ENCODE data around the gene RAB22A. TPM values are rescaled to one million over a fixed set of nuclear protein-coding genes. Genes with fewer than 3 reads are reported as not detected.

RAB22A gene
- total RNA-seq, 1 experiment from 2014 or later, result 9.9 TPM

DNA sequence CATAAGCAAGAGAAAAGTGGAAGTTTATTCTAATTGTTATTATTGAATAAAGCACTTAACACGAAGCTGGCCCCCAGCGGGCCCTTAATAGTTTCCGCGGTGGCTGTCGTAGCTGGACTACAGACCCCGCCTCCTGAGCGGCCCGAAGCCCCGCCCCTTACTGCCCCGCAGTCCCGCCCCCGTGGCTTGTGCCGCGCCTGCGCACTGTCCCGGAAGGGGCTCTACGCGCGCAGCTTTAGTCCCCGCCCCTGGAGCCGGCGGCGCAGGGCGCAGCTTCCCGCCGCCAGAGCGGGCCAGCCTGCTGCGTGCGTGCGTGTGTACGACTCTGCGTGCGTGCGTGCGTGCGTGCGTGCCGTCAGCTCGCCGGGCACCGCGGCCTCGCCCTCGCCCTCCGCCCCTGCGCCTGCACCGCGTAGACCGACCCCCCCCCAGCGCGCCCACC is 79.4 kb downstream of the RAB22A start, which contains the start of gene VAPB:
TSS of gene VAPB (plus strand) at position 348 of the 442 bp plus-strand sequence. CDS start 231 bp downstream, outside the sequence.
- H2AFZ ChIP-seq (ENCODE audit: low read depth, low read length, poor library complexity, severe bottlenecking), result peak within 1 kb of the TSS; percentile 24
- H3K36me3 ChIP-seq (ENCODE audit: control insufficient read depth in 1 of 2, insufficient read depth in 2 of 2, low read length in 2 of 2), result peaks cover 11 to 17% of the 10 kb centered on the region in 2 experiments; a peak in 3 of 4 replicates
- POLR2A ChIA-PET, result interaction anchor here (0.8 to 1.0 kb wide), 4 partner anchors 11 to 17 kb away, joined by 3 to 4 read pairs (median 3); no protein-coding TSS in a partner anchor
- H4K20me1 ChIP-seq (ENCODE audit: insufficient read depth), result peaks cover 4% of the 10 kb centered on the region; the same call in 1 of the 2 replicates
- peak; percentile 91 for DNase-seq (ENCODE audit: low read depth, low spot score)
- H3K4me1 ChIP-seq (ENCODE audit: control insufficient read depth in 1 of 2, insufficient read depth in 2 of 2, low read length in 2 of 2), result peaks cover 14 to 15% of the 10 kb centered on the region in 2 experiments
- intact Hi-C loops (cut with micrococcal nuclease), result loop anchor here (2.0 kb wide), 1 partner anchor 78 kb away; no protein-coding TSS in a partner anchor
- peak within 1 kb of the TSS; percentile 88 to 92 for H3K4me3 ChIP-seq (replicated peaks in 1 of 2; ENCODE audit: low read depth in 1 of 2, low read length in 2 of 2)
- RAD21 ChIA-PET (ENCODE audit: low non-redundant PET in 1 of 2, low total read pairs in 2 of 2, uncharacterized antibody in 2 of 2, unreplicated experiment in 2 of 2), result interaction anchor here (0.6 to 0.7 kb wide), 2 partner anchors 862 to 895 kb away, joined by 3 to 4 read pairs; no protein-coding TSS in a partner anchor
- peak within 1 kb of the TSS; percentile 79 for H3K27ac ChIP-seq (ENCODE audit: low read depth, low read length)
- no TSS peak for BruUV-seq (replicated peaks)
- peak within 1 kb of the TSS; percentile 90 for H3K9ac ChIP-seq (ENCODE audit: low read length)
- H3K9me2 ChIP-seq (ENCODE audit: insufficient read depth), result no peaks in the 10 kb centered on the region
- ATAC-seq, result peak; percentile 99
- H3K27me3 ChIP-seq (ENCODE audit: insufficient read depth, low read length), result no peaks in the 10 kb centered on the region
- CTCF ChIA-PET, result interaction anchor here (1.5 kb wide), 1 partner anchor 153 kb away, joined by 3 read pairs; no protein-coding TSS in a partner anchor
- H3K79me2 ChIP-seq (ENCODE audit: insufficient read depth, low read length), result peaks cover 47% of the 10 kb centered on the region
- H3K4me2 ChIP-seq (ENCODE audit: low read length), result peak within 1 kb of the TSS; percentile 96
- no peaks in the 10 kb centered on the region for H3K9me3 ChIP-seq (ENCODE audit: control insufficient read depth in 1 of 2, insufficient read depth in 1 of 2, low read depth in 1 of 2, low read length in 2 of 2)
- no peak for TF ChIP-seq FOSL1 (IDR thresholded peaks at IDR 0.05; ENCODE audit: low read depth)
- 0 out of 2 replicates have a peak, but pooled peaks have one; percentile 58 for TF ChIP-seq EGR1 (IDR thresholded peaks at IDR 0.05; ENCODE audit: low read depth)
- TF ChIP-seq YY1 (IDR thresholded peaks at IDR 0.05; ENCODE audit: extremely low read depth, insufficient replicate concordance, low read depth, low read length), result no peak
- TF ChIP-seq, protein P1, sequence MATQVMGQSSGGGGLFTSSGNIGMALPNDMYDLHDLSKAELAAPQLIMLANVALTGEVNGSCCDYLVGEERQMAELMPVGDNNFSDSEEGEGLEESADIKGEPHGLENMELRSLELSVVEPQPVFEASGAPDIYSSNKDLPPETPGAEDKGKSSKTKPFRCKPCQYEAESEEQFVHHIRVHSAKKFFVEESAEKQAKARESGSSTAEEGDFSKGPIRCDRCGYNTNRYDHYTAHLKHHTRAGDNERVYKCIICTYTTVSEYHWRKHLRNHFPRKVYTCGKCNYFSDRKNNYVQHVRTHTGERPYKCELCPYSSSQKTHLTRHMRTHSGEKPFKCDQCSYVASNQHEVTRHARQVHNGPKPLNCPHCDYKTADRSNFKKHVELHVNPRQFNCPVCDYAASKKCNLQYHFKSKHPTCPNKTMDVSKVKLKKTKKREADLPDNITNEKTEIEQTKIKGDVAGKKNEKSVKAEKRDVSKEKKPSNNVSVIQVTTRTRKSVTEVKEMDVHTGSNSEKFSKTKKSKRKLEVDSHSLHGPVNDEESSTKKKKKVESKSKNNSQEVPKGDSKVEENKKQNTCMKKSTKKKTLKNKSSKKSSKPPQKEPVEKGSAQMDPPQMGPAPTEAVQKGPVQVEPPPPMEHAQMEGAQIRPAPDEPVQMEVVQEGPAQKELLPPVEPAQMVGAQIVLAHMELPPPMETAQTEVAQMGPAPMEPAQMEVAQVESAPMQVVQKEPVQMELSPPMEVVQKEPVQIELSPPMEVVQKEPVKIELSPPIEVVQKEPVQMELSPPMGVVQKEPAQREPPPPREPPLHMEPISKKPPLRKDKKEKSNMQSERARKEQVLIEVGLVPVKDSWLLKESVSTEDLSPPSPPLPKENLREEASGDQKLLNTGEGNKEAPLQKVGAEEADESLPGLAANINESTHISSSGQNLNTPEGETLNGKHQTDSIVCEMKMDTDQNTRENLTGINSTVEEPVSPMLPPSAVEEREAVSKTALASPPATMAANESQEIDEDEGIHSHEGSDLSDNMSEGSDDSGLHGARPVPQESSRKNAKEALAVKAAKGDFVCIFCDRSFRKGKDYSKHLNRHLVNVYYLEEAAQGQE (IDR thresholded peaks at IDR 0.05; ENCODE audit: low read depth), result no peak
- TF ChIP-seq, protein P2, sequence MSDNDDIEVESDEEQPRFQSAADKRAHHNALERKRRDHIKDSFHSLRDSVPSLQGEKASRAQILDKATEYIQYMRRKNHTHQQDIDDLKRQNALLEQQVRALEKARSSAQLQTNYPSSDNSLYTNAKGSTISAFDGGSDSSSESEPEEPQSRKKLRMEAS (IDR thresholded peaks at IDR 0.05), result peak; percentile 87; the same call in 1 of the 2 replicates
- TF ChIP-seq SP1 (IDR thresholded peaks at IDR 0.05; ENCODE audit: low read depth), result no peak
- TF ChIP-seq CEBPB (IDR thresholded peaks at IDR 0.05; ENCODE audit: low read depth), result no peak
- TF ChIP-seq POLR2A (IDR thresholded peaks at IDR 0.05; ENCODE audit: borderline replicate concordance, extremely low read depth, insufficient read depth, insufficient read length), result no peak
- TF ChIP-seq ELF1 (IDR thresholded peaks at IDR 0.05; ENCODE audit: borderline replicate concordance, low read depth), result 0 out of 2 replicates have a peak, but pooled peaks have one; percentile 15
- TF ChIP-seq ZNF274 (IDR thresholded peaks at IDR 0.05; ENCODE audit: low read depth, low read length), result no peak
- no peak for TF ChIP-seq EZH2phosphoT487 (IDR thresholded peaks at IDR 0.05; ENCODE audit: borderline replicate concordance)
- no peak for TF ChIP-seq RAD21 (IDR thresholded peaks at IDR 0.05; ENCODE audit: low read depth)
- TF ChIP-seq JUND (IDR thresholded peaks at IDR 0.05), result no peak
- TF ChIP-seq ZFX (IDR thresholded peaks at IDR 0.05), result no peak
- TF ChIP-seq, protein P3, sequence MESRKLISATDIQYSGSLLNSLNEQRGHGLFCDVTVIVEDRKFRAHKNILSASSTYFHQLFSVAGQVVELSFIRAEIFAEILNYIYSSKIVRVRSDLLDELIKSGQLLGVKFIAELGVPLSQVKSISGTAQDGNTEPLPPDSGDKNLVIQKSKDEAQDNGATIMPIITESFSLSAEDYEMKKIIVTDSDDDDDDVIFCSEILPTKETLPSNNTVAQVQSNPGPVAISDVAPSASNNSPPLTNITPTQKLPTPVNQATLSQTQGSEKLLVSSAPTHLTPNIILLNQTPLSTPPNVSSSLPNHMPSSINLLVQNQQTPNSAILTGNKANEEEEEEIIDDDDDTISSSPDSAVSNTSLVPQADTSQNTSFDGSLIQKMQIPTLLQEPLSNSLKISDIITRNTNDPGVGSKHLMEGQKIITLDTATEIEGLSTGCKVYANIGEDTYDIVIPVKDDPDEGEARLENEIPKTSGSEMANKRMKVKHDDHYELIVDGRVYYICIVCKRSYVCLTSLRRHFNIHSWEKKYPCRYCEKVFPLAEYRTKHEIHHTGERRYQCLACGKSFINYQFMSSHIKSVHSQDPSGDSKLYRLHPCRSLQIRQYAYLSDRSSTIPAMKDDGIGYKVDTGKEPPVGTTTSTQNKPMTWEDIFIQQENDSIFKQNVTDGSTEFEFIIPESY (IDR thresholded peaks at IDR 0.05; ENCODE audit: extremely low read depth, insufficient replicate concordance, low read length), result no peak
- TF ChIP-seq CBX3 (IDR thresholded peaks at IDR 0.05; ENCODE audit: low read depth), result 0 out of 2 replicates have a peak, but pooled peaks have one; percentile 20
- TF ChIP-seq POLR2AphosphoS5 (IDR thresholded peaks at IDR 0.05; ENCODE audit: low read depth, low read length), result peak; percentile 65
- TF ChIP-seq, protein P4, sequence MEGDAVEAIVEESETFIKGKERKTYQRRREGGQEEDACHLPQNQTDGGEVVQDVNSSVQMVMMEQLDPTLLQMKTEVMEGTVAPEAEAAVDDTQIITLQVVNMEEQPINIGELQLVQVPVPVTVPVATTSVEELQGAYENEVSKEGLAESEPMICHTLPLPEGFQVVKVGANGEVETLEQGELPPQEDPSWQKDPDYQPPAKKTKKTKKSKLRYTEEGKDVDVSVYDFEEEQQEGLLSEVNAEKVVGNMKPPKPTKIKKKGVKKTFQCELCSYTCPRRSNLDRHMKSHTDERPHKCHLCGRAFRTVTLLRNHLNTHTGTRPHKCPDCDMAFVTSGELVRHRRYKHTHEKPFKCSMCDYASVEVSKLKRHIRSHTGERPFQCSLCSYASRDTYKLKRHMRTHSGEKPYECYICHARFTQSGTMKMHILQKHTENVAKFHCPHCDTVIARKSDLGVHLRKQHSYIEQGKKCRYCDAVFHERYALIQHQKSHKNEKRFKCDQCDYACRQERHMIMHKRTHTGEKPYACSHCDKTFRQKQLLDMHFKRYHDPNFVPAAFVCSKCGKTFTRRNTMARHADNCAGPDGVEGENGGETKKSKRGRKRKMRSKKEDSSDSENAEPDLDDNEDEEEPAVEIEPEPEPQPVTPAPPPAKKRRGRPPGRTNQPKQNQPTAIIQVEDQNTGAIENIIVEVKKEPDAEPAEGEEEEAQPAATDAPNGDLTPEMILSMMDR (IDR thresholded peaks at IDR 0.05 in 2 of 3, conservative IDR thresholded peaks at IDR 0.05 in 1 of 3; ENCODE audit: borderline replicate concordance in 1 of 3, insufficient read depth in 1 of 3, low read depth in 2 of 3, low read length in 2 of 3), result no peak
- no peak for TF ChIP-seq SRF (IDR thresholded peaks at IDR 0.05; ENCODE audit: low read depth)
- TF ChIP-seq SIN3A (IDR thresholded peaks at IDR 0.05; ENCODE audit: low read depth), result no peak
- TF ChIP-seq EZH2 (IDR thresholded peaks at IDR 0.05), result no peak

Measured in HCT116 (cell line).